Natural killer cell (primary cell): ENCODE measurements around the gene AOPEP. TPM values are rescaled to one million over a fixed set of nuclear protein-coding genes. Genes with fewer than 3 reads are reported as not detected.

Experiments
- ATAC-seq, 3 donors: fragments of 150-1000 bp in 2 of 3; fragments of 200-7000 bp in 1 of 3; cut with Tn5 transposase; 1 replicate in 1 of 3; 2 replicates in 2 of 3; pipeline ENCODE4 v1.10.0; 2021; ENCODE audit warnings: mild to moderate bottlenecking in 2 of 3, moderate library complexity in 2 of 3
- DNase-seq, 2 donors: peaks; one replicate each; pipeline versions ENCODE4 v3.0.0 to v3.0.0-alpha.2; 2013 to 2021; ENCODE audit warnings: mixed read lengths in 1 of 2
- H3K27ac ChIP-seq: one replicate; pipeline ENCODE4 v1.5.1; 2013; ENCODE audit warnings: mild to moderate bottlenecking, low read length
- H3K27me3 ChIP-seq: one replicate; pipeline ENCODE4 v1.6.1; 2013; ENCODE audit warnings: low read length; ENCODE audit not compliant: control insufficient read depth, insufficient read depth
- H3K36me3 ChIP-seq: one replicate; pipeline ENCODE4 v1.6.1; 2013; ENCODE audit warnings: low read length; ENCODE audit not compliant: control insufficient read depth, insufficient read depth
- H3K4me1 ChIP-seq: one replicate; pipeline ENCODE4 v1.6.1; 2013; ENCODE audit warnings: low read length; ENCODE audit not compliant: control insufficient read depth, insufficient read depth
- H3K4me3 ChIP-seq: one replicate; pipeline ENCODE4 v1.5.1; 2013; ENCODE audit warnings: low read length
- H3K9me3 ChIP-seq: one replicate; pipeline ENCODE4 v1.6.1; 2013; ENCODE audit warnings: low read length; ENCODE audit not compliant: control insufficient read depth, insufficient read depth
- H3K27ac Mint-ChIP-seq, 2 donors: one replicate each; pipeline ENCODE4 v1.8.0; 2022; ENCODE audit warnings: mild to moderate bottlenecking in 2 of 2, mixed read lengths in 2 of 2, moderate library complexity in 1 of 2
- H3K27me3 Mint-ChIP-seq, 2 donors: one replicate each; pipeline ENCODE4 v1.8.0; 2022; ENCODE audit warnings: low read depth in 2 of 2, mixed read lengths in 2 of 2
- H3K36me3 Mint-ChIP-seq: one replicate; pipeline ENCODE4 v1.8.0; 2022; ENCODE audit warnings: mixed read lengths
- H3K4me1 Mint-ChIP-seq, 2 donors: one replicate each; pipeline ENCODE4 v1.8.0; 2022; ENCODE audit warnings: mixed read lengths in 2 of 2
- H3K4me3 Mint-ChIP-seq: one replicate; pipeline ENCODE4 v1.8.0; 2022; ENCODE audit warnings: mild to moderate bottlenecking, moderate library complexity, mixed read lengths
- H3K9me3 Mint-ChIP-seq, 2 donors: one replicate each; pipeline ENCODE4 v1.8.0; 2022; ENCODE audit warnings: mixed read lengths in 2 of 2
- CTCF ChIP-seq: fragments of 200-600 bp; IDR thresholded peaks from one replicate; pipeline ENCODE4 v1.8.0; 2022; ENCODE audit warnings: antibody characterized with exemption
- WGBS: methylation state at CpG from one replicate; pipeline ENCODE4 v1.1.7; 2013; ENCODE audit warnings: missing lambda C conversion rate; ENCODE audit not compliant: insufficient coverage; 5-methylcytosine and 5-hydroxymethylcytosine counted together
- intact Hi-C: fragments of 100-400 bp; cut with micrococcal nuclease; formaldehyde crosslinking; loops from one replicate; pipeline ENCODE4 v1.14.2; 2022
- total RNA-seq, 4 donors: library from RNA; stranded (reverse); fragments of 120-200 nt in 1 of 4; gene quantifications; one replicate each; pipeline versions ENCODE4 v1.2.3 to v1.2.4, GENCODE V29; 2013 to 2022

AOPEP gene
- total RNA-seq, 3 donors from 2014 or later (not counting 1 experiment from before 2014, with no cell fraction given), result 20.1 to 22.6 (median 20.6) TPM

- Mint-ChIP-seq H3K27ac (no peak overlapping the region), H3K4me1 (no peaks in the 10 kb centered on the region), H3K9me3 (no peaks in the 10 kb centered on the region), H3K36me3 (no peaks in the 10 kb centered on the region), H3K4me3 (no peak overlapping the region), H3K27me3 (peaks cover 4 to 34% of the 10 kb centered on the region in 2 donors)
- Histone ChIP-seq H3K27ac (no peak overlapping the region), H3K36me3 (no peaks in the 10 kb centered on the region), H3K27me3 (no peaks in the 10 kb centered on the region), H3K4me1 (no peaks in the 10 kb centered on the region), H3K4me3 (no peak overlapping the region), H3K9me3 (no peaks in the 10 kb centered on the region)
- WGBS, result 81% methylated on average over 2 of the region's 2 CpGs
- intact Hi-C loops, result no loop called here
- ATAC-seq, result no peak
- no peak for TF ChIP-seq CTCF
- no peak for DNase-seq
Measured at GRCh38 chr9:94687451-94687850, 39.0 kb upstream of the AOPEP start.

DNA sequence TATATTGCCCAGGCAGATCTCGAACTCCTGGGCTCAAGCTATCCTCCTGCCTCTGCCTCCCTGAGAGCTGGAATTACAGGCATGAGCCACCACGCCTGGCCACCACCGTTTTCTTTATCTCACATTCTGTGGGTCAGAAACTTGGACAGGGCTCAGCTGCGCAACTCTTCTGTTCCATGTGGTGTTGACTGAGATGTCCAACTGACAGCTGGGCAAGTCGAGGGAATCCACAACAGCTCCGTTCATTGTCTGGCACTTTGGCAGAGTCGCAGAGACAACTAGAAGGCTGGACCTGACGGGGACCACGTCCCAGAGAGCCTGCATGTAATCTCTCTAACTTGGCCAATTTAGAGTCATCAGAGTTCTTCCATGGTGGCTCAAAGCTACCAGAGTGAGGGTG is 36.2 kb upstream of the AOPEP start:
- Mint-ChIP-seq H3K9me3 (no peaks in the 10 kb centered on the region), H3K27ac (no peak overlapping the region), H3K4me3 (no peak overlapping the region), H3K27me3 (peaks cover 6 to 33% of the 10 kb centered on the region in 2 donors), H3K36me3 (no peaks in the 10 kb centered on the region), H3K4me1 (no peaks in the 10 kb centered on the region)
- no peaks in the 10 kb centered on the region for H3K27me3 ChIP-seq
- H3K9me3 ChIP-seq, result no peaks in the 10 kb centered on the region
- intact Hi-C loops, result no loop called here
- H3K36me3 ChIP-seq, result no peaks in the 10 kb centered on the region
- no peak overlapping the region for H3K27ac ChIP-seq
- 85% methylated on average over 9 of the region's 9 CpGs for WGBS
- ATAC-seq (no peak), DNase-seq (no peak)
- H3K4me1 ChIP-seq, result no peaks in the 10 kb centered on the region
- H3K4me3 ChIP-seq, result no peak overlapping the region
- no peak for TF ChIP-seq CTCF

GRCh38 chr9:94692601-94693000 is 33.9 kb upstream of the AOPEP start:
- intact Hi-C loops, result no loop called here
- ATAC-seq (no peak), DNase-seq (no peak)
- H3K9me3 ChIP-seq, result no peaks in the 10 kb centered on the region
- no peak for TF ChIP-seq CTCF
- WGBS, result 90% methylated on average over 4 of the region's 4 CpGs
- Mint-ChIP-seq H3K36me3 (no peaks in the 10 kb centered on the region), H3K4me1 (no peaks in the 10 kb centered on the region), H3K9me3 (no peaks in the 10 kb centered on the region), H3K4me3 (no peak overlapping the region), H3K27me3 (peaks cover 6 to 21% of the 10 kb centered on the region in 2 donors), H3K27ac (no peak overlapping the region)
- no peaks in the 10 kb centered on the region for H3K36me3 ChIP-seq
- H3K27me3 ChIP-seq, result no peaks in the 10 kb centered on the region
- H3K27ac ChIP-seq, result no peak overlapping the region
- H3K4me3 ChIP-seq, result no peak overlapping the region
- H3K4me1 ChIP-seq, result no peaks in the 10 kb centered on the region

- Histone ChIP-seq H3K27me3 (no peaks in the 10 kb centered on the region), H3K36me3 (no peaks in the 10 kb centered on the region), H3K4me1 (no peaks in the 10 kb centered on the region), H3K27ac (no peak overlapping the region), H3K9me3 (no peaks in the 10 kb centered on the region), H3K4me3 (no peak overlapping the region)
- no peak for DNase-seq
- Mint-ChIP-seq H3K4me3 (no peak overlapping the region), H3K27me3 (peaks cover 7 to 24% of the 10 kb centered on the region in 2 donors), H3K27ac (no peak overlapping the region), H3K4me1 (no peaks in the 10 kb centered on the region), H3K36me3 (no peaks in the 10 kb centered on the region), H3K9me3 (no peaks in the 10 kb centered on the region)
- no peak for TF ChIP-seq CTCF
- whole genome bisulfite sequencing, result 95% methylated on average over 6 of the region's 8 CpGs
- intact Hi-C loops, result no loop called here
- ATAC-seq, result no peak
Measured at GRCh38 chr9:94693485-94694204, 32.9 kb upstream of the AOPEP start.
